ENCODE data around the gene CYP26C1.
"Not testable (repeated sequence)": the region's sequence is repeated elsewhere in the genome, so short reads cannot be mapped to it uniquely, and the experiment has no call there.

Gene CYP26C1

GRCh38 chr10:93077860-93078337 is 17.3 kb downstream of the CYP26C1 start:
- no peak for DNase-seq (ENCODE audit: low read depth)

- no peak for DNase-seq (ENCODE audit: low read depth)
Observed at GRCh38 chr10:93079663-93080349, 19.2 kb downstream of the CYP26C1 start.

GRCh38 chr10:93080350-93081046 is 19.9 kb downstream of the CYP26C1 start:
- DNase-seq (ENCODE audit: low read depth), result peak; percentile 64

- DNase-seq (ENCODE audit: low read depth), result no peak
Observed at GRCh38 chr10:93081318-93081717, 20.7 kb downstream of the CYP26C1 start.

GRCh38 chr10:93081834-93082233 is 21.2 kb downstream of the CYP26C1 start:
- no peak for DNase-seq (ENCODE audit: low read depth)

- DNase-seq (ENCODE audit: low read depth), result no peak
Observed at GRCh38 chr10:93083743-93084539, 23.3 kb downstream of the CYP26C1 start.

- DNase-seq (ENCODE audit: low read depth), result no peak
Observed at GRCh38 chr10:93085272-93085859, 24.8 kb downstream of the CYP26C1 start.

GRCh38 chr10:93086289-93086688 is 25.7 kb downstream of the CYP26C1 start:
- no peak for DNase-seq (ENCODE audit: low read depth)

- DNase-seq (ENCODE audit: low read depth), result no peak
Observed at GRCh38 chr10:93087846-93088245, 27.2 kb downstream of the CYP26C1 start.

GRCh38 chr10:93088466-93088865 is 27.9 kb downstream of the CYP26C1 start:
- no peak for DNase-seq (ENCODE audit: low read depth)

- DNase-seq (ENCODE audit: low read depth), result no peak
Observed at GRCh38 chr10:93090619-93091018, 30.0 kb downstream of the CYP26C1 start.

- DNase-seq (ENCODE audit: low read depth), result no peak
Observed at GRCh38 chr10:93091960-93092359, 31.4 kb downstream of the CYP26C1 start.

GRCh38 chr10:93095225-93095624 is 34.6 kb downstream of the CYP26C1 start:
- no peak for DNase-seq (ENCODE audit: low read depth)

- no peak for DNase-seq (ENCODE audit: low read depth)
Observed at GRCh38 chr10:93096901-93097300, 36.3 kb downstream of the CYP26C1 start.

GRCh38 chr10:93097386-93097785 is 36.8 kb downstream of the CYP26C1 start:
- DNase-seq (ENCODE audit: low read depth), result no peak

GRCh38 chr10:93098816-93099215 is 38.2 kb downstream of the CYP26C1 start:
- DNase-seq (ENCODE audit: low read depth), result no peak

GRCh38 chr10:93099670-93100069 is 39.1 kb downstream of the CYP26C1 start:
- no peak for DNase-seq (ENCODE audit: low read depth)

- not testable (repeated sequence) for DNase-seq (ENCODE audit: low read depth)
Observed at GRCh38 chr10:93101148-93101547, 40.5 kb downstream of the CYP26C1 start.

GRCh38 chr10:93103953-93104352 is 43.4 kb downstream of the CYP26C1 start:
- no peak for DNase-seq (ENCODE audit: low read depth)

- no peak for DNase-seq (ENCODE audit: low read depth)
Observed at GRCh38 chr10:93106631-93107072, 46.1 kb downstream of the CYP26C1 start.

GRCh38 chr10:93110472-93111146 is 50.0 kb downstream of the CYP26C1 start:
- DNase-seq (ENCODE audit: low read depth), result no peak

GRCh38 chr10:93113042-93113441 is 52.4 kb downstream of the CYP26C1 start:
- no peak for DNase-seq (ENCODE audit: low read depth)

All from ELR (cell line).